Cardiac muscle cell (in vitro differentiated cells and primary cell): ENCODE measurements around the gene SLC25A21. TPM values are rescaled to one million over a fixed set of nuclear protein-coding genes. Genes with fewer than 3 reads are reported as not detected.

Experiments
- DNase-seq, 2 donors: peaks; one replicate each; pipeline versions ENCODE4 v3.0.0 to v3.0.0-alpha.2; 2010 to 2017; ENCODE audit warnings: low read depth in 1 of 2, low spot score in 1 of 2
- H3K27ac ChIP-seq: fragments of 200-600 bp; sonication (generic); 2 replicates; pipeline ENCODE4 v1.5.1; 2016
- H3K27me3 ChIP-seq: fragments of 200-600 bp; sonication (generic); 2 replicates; pipeline ENCODE4 v1.6.0; 2016; ENCODE audit warnings: control low read depth
- H3K36me3 ChIP-seq: fragments of 200-600 bp; sonication (generic); 2 replicates; pipeline ENCODE4 v1.5.1; 2016; ENCODE audit warnings: control low read depth
- H3K4me1 ChIP-seq: fragments of 200-600 bp; sonication (generic); 2 replicates; pipeline ENCODE4 v1.8.1; 2017; ENCODE audit warnings: low read depth, mild to moderate bottlenecking, mixed run types
- H3K4me3 ChIP-seq: fragments of 200-600 bp; sonication (generic); 2 replicates; pipeline ENCODE4 v1.5.1; 2016; ENCODE audit warnings: mild to moderate bottlenecking
- H3K9me3 ChIP-seq: fragments of 200-600 bp; sonication (generic); 2 replicates; pipeline ENCODE4 v1.5.1; 2017; ENCODE audit warnings: low read depth, mild to moderate bottlenecking, control low read depth
- CTCF ChIP-seq: IDR thresholded peaks from 2 replicates; pipeline ENCODE4 v1.5.1; 2012; ENCODE audit warnings: low read depth, mild to moderate bottlenecking, low read length
- polyA plus RNA-seq: library from polyadenylated mRNA; unstranded; fragments of >200 nt; fragmentation: Nextera tagmentation; extraction: Ambion mirVana; gene quantifications from 2 replicates; pipeline ENCODE4 v1.2.1, GENCODE V29; 2016
- total RNA-seq: library from RNA; depleted of rRNA; stranded (reverse); fragments of >200 nt; gene quantifications from 2 replicates; pipeline ENCODE4 v1.2.3, GENCODE V29; 2016

Gene SLC25A21
- total and polyA plus RNA-seq, 2 experiments from 2014 or later: 0.63 to 8.4 TPM

DNA sequence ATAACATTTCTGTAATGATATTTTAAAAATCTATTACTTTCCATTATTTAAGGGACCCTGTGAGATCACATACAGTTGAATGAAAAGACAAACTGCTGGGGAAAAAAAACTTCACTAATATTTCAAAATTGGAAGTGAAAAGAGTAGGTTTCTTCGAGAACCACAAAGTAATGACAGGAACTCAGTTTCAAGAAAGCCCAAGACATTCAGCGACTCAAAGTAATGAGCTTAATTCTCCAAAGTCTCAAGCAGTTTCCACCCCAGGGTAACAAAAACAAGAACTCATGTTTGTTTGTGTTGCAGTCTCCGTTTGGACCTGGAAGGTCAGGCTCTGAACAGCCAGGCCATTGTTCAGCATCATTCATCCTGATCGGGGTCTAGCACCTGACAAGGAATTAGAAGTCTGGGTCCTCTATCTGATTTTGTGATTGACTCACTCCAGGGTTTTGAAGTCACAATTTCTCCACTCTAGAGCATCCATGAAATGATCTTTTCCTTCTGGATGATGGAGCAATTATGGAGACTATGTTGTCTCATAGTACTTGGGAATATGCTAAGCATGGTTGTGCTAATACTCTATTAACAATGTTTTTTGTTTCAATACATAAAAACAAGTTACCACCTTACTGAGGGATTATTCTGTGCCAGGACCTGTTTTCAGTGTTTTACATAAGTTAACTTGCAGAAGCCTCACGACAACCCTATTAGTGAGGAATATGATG is 126.9 kb downstream of the SLC25A21 start:
- no peaks in the 10 kb centered on the region for H3K9me3 ChIP-seq
- H3K27ac ChIP-seq: no peak overlapping the region
- no peak for TF ChIP-seq CTCF
- H3K36me3 ChIP-seq: no peaks in the 10 kb centered on the region
- no peak overlapping the region for H3K4me3 ChIP-seq
- no peaks in the 10 kb centered on the region for H3K27me3 ChIP-seq
- no peaks in the 10 kb centered on the region for H3K4me1 ChIP-seq
- no peak for DNase-seq

DNA sequence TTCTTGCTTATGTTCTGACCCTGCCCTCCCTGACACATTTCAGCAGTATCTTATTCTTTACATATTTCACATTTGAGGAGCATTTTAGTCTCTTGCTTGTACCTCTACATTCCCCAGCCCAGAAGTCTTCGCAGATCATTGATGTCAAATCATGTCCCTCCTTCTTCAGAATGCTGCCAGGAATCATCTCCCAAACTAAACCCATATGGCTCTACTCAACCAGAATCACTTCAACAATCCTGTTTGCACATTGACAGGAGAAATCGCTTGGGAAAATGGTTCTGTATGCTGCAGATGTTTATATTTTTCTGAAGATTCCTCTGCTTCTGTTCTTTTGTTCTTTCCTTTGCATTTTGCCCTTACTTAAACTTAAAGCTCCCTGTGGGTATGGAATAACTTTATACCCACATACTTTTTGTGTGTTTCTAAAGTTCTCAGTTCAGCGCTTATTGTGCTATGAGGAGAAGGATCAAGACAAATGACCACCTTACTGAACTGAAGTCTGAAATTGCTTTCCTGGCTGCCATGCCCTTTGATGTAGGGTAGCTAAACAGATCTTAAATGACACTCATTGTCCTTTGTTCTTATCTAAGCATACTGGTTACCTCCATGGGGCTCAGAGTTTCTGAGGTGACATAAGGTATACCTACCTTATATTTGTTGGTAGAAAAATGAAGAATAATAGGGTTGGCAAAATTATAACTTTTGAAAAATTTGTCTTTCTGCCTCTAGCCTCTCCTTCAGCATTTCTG is 134.6 kb downstream of the SLC25A21 start:
- H3K27me3 ChIP-seq: no peaks in the 10 kb centered on the region
- H3K27ac ChIP-seq: no peak overlapping the region
- H3K4me3 ChIP-seq: no peak overlapping the region
- no peaks in the 10 kb centered on the region for H3K9me3 ChIP-seq
- no peaks in the 10 kb centered on the region for H3K4me1 ChIP-seq
- H3K36me3 ChIP-seq: no peaks in the 10 kb centered on the region
- TF ChIP-seq CTCF: no peak
- no peak for DNase-seq

DNA sequence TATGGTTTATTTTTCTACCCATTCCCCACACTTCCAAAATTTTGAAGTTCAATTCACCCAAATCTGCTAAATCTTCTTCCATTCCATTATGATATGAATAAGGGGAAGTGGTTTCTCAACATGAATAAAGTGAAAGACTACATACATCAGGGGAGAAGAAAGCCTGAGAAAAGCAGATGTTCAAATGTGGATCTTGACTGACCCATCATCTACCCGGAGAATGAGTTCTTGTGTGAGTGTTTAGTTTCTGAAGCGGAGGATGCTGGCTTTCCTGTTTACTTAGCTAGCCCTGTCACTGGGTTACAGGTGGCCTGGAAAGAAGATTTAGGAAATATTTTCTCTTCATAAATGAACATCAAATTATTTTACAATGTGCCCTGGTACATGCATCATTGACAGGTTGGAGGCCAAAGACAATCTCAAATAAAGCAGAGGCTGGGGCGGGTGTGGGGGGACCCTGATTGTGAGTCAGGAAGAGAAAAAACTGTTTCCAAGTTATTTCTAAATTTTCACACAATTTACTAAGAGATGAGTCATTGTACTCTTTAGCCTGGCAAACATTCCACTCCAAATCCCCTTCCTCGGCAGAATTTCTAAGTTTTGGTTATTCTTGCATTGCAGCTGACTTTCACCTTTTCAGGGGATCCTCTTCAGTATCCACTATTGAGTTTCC is 135.6 kb downstream of the SLC25A21 start:
- Histone ChIP-seq H3K4me3 (no peak overlapping the region), H3K27ac (no peak overlapping the region)
- DNase-seq: no peak

DNA sequence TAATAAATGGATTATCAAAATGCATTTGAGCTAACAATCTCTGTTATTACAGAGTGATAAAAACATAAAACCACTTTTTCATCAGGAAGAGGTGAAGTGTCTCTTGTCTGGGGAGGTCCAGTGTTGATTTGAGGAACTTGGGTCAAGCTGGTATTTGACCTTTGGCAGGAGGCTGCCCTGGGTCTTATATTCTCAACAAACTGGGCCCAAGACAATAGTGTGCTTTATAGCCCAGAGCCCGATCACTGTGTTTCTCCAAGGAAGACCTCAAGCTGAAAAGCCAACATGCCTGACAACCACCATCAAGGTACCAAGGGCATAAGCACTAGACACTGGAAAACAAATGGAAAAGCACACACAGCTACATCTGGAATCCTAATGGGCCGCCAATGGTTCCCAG is 137.0 kb downstream of the SLC25A21 start:
- no peak overlapping the region for H3K27ac ChIP-seq
- no peaks in the 10 kb centered on the region for H3K9me3 ChIP-seq
- no peaks in the 10 kb centered on the region for H3K27me3 ChIP-seq
- TF ChIP-seq CTCF: no peak
- no peak for DNase-seq
- H3K36me3 ChIP-seq: no peaks in the 10 kb centered on the region
- no peak overlapping the region for H3K4me3 ChIP-seq
- H3K4me1 ChIP-seq: no peaks in the 10 kb centered on the region

More for the DNA sequence above, 135.6 kb downstream of the SLC25A21 start:
- Histone ChIP-seq H3K4me1 (no peaks in the 10 kb centered on the region), H3K27me3 (no peaks in the 10 kb centered on the region), H3K36me3 (no peaks in the 10 kb centered on the region), H3K9me3 (no peaks in the 10 kb centered on the region)
- no peak for TF ChIP-seq CTCF

DNA sequence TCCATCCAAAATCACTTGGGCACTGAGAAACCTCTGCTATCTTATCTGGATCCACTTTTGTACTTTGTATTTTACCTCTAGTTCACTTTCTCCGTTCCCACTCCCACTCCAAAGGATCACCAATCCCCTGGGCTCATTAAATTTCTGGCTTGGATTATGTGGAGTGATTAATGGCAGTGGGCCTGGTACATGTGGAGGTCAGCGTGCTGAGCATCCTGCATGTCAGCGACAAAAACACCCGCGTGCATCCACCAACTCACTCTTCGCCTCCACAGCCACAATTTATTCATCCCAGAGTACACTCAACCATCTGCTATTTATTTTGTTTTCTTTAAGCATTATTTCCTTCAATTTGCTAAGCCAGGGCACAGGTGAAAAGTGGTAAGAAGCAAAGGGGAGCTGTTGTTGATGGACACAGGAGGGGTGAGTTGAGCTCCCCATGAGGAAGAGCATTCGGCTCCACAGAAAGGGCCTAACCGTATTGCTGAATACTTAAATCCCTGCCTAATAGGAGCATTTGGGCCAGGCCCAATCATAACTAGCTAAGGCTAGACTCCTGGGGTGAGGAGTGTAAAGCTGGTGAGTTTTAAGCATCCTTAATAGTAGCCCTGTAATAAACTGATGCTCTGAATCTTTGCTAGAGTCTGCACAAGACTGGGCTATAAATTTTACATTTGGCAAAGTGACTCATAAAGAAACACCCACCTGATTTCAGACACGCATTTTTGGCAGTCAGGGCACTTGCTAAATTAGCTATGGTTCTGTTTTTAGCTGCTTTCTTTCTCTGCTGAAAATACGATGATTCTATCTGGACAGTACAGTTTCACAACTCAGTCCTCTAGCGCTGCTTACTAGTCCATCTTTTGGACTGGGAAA is 137.8 kb downstream of the SLC25A21 start:
- Histone ChIP-seq H3K36me3 (no peaks in the 10 kb centered on the region), H3K4me1 (no peaks in the 10 kb centered on the region), H3K4me3 (no peak overlapping the region), H3K27ac (no peak overlapping the region), H3K27me3 (no peaks in the 10 kb centered on the region), H3K9me3 (no peaks in the 10 kb centered on the region)
- TF ChIP-seq CTCF: no peak
- no peak for DNase-seq
